HG03095 (cell line): ENCODE data around the gene GPR153.

ENCODE experiments used
- ATAC-seq: cut with Tn5 transposase; IDR thresholded peaks from one replicate; pipeline ENCODE4 v1.9.1; 2021; ENCODE audit warnings: moderate library complexity; ENCODE audit not compliant: unreplicated experiment

Gene GPR153

DNA sequence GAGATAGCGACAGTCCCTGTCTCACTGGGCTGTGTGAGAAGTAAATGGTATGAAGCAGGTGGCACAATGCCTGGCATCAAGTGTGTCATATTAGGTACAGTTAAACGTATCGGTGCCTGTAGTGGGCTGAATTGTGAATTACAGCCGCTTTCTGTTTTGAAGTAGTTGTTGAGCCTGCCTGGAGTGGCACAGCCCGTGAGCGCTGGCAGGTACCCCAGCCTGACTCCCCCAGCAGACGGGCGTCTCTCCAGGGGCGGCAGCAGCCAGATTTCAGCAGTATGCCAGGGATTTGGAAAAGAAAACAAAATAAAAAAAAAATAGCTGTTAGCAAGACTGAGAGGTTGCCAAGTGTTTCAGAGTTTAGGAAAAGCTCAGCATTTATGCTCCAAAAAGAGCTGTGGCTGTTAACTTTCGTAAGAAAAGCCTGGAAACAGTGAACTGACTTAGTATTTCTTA, 26.6 kb upstream of the GPR153 start:
- ATAC-seq: no peak

DNA sequence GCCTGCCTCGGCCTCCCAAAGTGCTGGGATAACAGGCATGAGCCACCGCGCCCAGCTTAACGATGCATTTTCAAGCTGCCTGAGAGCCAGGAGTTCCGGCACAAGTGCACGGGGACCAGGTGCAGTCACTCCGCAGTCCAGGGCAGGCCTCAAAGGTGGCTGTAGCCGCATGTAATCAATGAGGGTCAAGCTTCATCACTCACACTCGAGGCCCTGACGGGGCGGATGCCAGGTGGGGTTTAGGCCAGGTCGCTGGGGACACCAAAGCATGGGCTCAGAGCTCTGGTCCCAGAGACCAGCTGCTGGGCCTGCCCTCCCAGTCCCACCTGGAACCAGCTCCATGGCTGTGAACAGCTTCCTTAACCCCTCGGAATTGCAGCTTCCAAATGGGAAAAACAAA, 26.1 kb upstream of the GPR153 start:
- no peak for ATAC-seq

DNA sequence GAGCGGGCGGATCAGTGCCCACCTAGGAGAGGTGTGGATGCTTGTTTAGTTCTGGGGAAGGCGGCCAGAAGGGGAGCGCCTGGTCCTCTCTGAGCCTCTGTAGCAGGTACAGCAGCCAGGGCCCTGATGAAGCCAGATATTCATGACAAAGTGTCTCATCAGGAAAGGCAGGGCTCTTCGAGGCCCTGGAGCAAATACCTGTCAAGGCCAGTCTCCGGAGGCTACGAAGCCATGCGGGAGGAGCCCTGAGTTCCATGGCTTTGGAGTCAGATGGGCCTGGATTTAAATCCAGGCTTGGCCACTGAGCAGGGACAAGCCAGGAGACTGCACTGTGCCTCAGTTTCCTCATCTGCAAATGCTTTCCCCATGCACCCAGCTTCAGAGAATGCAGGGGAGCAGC, 25.4 kb upstream of the GPR153 start:
- no peak for ATAC-seq

DNA sequence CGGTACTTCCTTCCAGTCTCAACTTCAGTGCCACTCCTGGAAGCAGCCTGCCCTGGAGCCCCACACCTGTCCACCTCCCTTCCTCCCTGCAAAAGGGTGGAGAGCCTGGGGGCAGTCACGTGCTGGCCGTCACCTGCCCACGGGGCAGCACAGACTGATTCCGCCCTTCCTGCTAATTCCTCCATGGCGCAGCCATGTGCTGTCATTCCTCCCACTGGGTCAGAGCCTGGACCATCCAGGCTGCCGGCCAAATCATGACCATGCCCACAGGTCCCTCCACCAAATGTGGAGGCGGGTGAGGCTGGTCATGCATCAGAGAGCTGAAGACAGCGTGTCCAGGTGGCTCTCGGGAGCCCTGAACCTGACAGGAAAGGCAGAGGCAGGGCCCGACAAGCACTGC, 24.4 kb upstream of the GPR153 start:
- ATAC-seq: no peak

DNA sequence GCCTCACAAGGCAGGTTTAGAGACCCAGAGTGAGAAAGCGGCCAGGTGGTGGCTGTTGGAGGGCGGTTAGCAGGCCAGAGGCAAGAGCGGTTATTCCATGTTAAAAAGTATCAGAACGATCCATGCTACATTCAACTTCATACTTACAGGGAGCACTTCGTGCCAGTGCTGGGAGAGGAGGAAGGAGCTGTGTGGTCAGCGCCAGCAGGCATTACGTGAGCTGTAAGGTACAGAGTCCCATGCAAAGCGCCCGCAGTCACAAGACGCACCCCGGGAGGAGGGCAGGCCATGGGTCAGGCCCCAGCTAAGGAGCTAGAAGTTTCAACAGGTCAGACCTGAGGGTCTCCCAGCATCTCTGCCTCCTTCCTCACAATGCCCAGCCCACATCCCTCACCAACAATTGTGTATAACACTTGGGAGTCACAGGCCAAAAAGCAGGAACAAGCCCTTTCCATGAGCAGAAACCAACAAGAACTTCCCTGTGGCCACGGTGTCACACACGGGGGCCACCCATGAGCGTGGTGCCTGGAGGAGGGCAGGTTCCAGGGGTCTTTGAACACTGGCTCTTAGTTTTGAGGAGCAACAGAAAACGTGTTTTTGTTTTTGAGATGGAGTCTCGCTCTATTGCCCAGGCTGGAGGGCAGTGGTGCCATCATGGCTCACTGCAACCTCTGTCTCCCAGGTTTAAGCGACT, 21.8 kb upstream of the GPR153 start:
- no peak for ATAC-seq

DNA sequence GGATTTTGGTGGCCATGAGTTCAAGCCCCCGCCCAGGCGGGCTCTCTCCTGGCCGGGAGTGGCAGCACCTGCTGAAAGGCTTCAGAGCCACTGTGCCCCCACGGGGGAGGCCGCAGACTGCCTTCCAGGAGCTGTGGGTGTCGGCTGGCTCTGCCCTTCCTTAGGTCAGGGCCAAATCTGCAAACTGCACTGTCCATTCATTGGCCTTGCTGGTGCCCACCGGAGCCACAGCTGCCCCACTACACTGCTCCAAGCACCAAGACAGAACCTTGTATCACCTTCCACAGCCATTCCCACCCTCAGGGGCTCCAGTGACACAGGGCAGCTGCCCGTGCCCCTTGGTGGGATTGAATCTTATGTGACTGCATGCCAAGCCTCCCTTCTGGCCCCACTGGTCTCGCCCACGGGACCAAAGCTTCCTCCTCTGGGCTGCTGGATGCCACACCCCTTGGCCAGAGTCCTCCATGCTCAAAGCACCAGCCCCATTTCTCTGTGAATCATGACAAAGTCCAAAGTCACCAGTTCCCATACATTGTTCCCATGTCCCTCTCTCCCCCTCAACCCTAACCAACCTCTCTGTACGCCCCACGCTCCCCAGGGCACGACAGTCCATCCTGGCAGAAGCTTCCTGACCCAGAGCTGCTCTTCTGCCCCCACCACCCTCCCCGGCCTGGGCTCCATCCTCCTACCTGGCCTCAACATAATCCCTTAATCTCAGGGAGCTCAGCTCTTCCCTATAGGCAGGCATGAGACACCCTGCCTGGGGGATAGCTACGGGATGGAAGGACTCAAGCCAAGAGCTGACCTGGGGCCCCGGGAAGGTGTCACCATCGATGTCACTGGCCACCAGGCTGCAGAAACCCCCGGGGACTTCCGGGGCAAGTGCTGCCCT, 20.9 kb upstream of the GPR153 start:
- ATAC-seq: no peak

DNA sequence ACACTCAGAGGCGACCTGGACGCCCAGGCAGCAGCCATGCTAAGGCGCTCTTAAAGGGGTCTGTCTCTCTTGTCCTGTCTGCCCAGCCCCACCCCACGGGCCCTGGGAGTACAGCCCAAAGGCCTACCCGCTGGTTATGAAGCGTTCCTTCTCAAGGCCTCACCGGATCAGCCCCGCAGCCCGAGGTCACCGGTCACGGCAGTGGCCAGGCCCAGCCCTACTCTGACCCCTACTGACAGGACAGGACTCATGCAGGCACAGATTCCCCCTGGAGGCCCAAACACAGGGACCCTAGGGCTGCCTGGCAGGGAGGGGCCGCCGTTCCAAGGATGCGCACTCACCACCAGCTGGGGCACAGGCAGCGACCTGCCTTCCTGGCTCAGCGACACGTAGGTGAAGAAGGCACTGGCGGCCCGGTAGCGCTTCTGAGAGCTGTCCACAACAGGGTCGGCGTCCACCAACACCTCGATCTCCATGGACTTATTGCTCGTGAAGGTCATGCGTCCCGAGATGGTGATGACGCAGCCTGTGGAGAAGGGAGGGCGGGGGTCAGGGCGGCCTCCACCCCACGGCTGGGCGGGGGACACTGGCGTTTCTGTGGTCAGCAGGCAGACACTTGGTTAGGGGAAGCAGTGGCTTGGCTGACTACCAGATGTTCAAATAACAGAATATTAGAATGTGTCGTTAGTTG, 20.0 kb upstream of the GPR153 start:
- ATAC-seq: no peak

DNA sequence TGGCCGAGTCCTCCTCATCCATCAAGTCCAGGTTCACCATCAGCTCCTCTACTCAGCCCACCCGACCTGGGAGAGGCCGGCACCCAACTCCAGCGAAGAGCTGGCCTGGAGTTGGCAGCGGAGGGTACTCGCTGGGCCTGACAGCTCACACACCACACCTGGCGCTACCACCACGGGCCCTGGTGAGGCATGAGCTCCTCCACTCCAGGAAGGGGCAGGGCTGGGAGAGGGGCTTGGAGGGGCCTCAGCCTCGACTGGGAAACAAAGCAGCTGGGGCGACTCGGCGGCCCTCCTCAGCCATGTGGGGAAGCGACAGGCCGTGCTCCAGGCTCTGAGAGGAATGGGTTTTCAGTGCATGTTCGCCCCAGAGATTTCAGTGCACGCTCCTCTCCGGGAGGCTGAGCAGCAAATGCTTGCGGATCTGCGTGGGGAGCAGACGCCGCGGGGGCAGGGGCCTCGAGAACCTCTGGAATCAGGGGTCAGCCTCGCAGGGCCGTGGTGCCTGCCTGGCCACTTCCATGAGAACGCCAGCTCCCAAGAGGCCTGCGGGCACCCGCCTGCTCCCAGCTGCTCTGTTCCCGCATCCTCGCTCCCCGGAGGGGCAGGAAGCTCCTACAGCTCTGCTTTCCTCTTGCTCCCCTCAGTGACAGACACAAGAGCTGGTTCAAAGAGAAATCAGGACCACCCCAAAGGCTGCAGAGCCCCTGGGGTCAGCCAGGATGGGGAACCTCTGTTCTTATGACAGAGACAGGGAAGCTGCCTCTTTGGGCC, 18.9 kb upstream of the GPR153 start:
- no peak for ATAC-seq

DNA sequence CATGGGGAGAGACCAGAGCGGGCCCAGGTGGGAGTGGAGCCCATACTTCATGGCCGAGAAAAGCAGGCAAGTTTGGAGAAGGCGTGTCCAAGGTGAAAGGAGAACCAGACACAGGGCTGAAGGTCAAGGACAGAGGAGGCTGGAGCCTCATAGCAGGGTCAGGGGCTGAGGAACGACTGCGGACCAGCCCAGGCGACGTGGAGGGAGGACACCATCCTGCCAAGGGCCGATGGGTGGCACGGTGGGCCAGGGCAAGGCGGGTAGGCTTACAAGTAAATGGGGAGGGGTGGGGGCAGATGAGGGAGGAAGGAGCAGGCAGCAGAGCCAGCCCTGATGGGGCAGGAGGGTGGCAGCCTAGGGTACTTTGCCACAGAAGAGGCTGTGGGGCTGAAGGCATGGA, 18.2 kb upstream of the GPR153 start:
- ATAC-seq: no peak

DNA sequence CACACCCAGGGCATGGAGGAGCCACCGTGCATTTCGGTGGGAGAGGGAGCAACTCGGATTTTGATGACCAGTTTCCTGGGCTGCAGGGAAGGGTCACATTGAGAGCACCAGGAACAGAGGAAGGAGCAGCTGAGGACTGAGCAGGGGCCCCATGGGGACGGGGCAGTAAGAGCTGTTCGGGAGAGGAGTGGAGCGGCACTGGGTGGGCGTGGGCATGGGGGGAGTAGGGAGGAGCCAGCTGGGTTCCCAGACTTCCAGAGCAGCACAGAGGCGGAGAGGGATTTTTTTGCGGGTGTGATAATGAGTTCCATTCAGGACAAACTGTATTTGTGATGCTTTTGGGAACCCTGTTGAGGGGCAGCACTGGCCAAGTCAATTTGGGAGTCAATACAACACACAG, 17.4 kb upstream of the GPR153 start:
- ATAC-seq: no peak

DNA sequence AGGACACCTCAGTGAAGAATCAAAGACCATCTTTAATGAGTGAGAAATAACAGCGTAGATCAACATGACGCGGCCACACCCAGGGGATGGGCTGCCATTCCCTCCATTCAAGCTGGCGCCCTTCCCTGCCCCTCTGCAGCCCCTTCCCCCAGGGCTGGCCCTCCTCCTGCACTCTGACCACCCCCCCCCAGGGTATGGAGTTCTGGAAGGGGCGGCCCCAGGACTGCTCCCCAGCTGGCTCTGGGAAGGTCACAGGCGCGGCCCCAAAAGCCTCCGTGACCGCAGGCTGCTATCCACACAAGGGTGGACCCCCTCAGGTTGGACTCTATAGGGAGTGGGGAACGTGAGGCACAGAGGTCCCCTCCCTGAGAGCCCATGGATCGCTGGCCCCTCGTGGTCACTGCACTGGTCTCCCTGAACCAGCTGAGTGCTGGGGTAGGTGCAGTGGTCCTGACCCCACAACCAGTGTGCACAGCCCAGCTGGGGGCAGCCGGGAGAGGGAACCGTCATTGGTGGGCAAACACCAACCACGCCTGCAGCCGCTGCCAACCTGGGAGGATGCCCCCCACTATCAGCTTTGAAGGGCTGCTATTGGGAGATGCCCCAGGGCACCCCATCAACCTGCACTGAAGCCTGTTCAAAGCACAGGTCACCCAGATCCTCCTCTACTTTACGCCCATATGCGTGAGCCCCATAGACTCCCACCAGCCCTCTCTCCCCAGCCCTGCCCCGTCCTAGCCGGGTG, 16.1 kb upstream of the GPR153 start:
- no peak for ATAC-seq

DNA sequence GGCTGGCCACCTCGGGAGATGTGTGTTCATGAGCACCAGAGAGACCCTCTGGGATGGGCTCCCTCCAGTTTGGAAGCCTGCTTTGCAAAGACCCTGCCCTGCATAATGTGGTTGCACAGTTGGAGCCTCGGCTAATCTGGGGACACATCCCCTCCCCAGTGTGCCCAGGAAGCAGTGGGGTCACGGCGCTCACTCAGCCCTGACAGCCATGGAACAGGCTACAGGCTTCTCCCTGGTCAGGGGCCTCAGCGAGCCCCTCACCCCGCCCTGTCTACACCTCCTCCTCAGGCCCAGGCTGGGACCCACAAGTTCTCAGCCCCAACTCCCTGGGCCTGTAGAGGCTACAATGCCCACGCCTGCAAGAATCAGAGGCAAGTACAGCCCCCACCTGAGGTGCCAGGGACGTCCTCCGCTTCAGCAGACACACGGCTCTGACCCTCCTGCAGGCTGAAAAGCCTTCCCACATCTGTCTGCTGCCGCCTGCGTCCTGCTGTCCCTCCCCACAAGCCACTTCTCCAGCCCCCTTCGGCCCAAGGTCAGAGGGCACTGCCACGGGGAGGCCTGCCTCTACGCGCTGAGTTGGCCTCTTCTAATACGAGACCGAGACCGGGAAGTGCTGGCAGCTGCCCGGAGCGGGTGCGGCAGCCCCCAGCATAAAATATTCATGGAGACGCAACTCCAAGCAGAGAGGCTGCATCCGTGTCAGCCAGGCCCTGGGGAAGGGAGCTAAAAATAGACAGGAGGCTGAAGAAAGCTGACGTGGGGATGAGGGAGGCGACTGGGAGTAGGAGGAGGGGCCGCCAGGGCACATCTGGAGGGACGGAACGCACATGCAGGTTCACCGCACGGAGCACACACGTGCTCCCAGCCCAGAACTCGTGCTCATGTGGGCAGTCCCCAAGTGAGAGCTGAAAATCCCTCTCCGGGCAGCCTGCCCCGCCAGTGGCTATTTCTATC, 15.2 kb upstream of the GPR153 start:
- no peak for ATAC-seq

DNA sequence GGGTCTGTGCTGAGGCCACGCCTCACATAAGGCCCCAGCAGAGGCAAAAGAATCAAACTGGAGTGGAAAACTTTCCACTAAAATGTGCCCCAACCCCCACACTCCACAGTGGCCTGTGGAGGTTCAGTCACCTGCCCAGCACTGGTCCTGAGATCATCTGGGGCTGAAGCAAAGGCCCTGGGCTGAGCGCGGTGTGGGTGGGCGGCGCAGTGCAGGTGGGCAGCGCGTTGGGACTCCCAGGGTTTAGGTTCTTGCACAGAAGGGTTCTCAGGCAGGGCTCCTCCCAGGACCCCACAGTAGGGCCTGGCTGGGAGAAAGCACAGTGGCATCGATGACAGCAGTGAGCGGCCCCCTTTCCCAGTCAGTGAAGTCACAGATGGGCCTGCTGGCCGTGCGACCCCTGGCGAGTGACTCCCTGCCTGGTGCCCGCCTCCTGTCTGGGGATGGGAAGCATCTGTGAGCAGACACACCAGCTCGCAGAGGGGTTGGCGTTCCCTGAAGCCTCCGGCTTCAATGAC, 13.8 kb upstream of the GPR153 start:
- no peak for ATAC-seq

DNA sequence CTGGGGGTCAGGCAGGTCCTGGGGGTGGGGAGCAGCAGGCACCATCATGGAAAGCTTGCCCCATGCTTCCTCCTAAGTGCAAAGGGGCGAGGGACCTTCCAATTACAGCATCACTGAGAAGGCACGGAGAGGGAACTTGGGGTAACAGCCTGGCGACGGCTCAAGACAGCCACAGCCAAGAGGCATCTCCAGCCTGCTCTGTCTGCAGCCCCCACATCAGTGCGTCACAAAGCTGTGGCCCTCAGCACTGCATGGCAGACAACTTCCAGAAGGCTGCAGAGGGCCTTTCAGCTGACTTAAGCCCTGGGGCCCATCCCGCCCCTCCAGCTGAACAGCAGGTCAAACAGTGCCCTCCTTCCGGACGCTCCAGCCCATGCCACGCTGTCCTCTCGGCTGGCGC, 13.2 kb upstream of the GPR153 start:
- ATAC-seq: no peak

DNA sequence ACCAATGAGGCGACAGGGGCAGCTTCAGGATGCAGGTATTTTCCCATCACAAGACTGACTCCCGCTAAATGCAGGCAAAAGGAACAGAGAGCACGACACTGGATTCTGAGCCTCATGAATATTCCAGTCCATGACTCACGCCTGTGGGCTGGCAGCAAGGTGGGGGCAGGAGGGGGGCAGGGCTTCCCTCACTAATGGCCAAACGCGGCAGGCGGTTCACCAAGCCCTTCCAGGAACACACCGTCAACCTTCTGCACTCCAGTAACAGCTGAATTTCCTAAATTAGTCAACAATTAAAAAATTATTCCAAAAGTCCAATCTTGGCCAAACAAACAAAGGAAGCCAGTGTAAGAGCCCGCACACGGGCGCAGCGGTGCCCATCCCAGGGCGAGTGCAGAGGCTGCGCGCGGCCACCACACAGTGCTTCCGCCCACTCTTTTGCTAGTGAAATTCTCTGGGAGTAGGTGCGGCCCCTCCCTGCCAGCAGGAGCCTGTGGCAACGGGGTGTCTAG, 12.5 kb upstream of the GPR153 start:
- no peak for ATAC-seq

DNA sequence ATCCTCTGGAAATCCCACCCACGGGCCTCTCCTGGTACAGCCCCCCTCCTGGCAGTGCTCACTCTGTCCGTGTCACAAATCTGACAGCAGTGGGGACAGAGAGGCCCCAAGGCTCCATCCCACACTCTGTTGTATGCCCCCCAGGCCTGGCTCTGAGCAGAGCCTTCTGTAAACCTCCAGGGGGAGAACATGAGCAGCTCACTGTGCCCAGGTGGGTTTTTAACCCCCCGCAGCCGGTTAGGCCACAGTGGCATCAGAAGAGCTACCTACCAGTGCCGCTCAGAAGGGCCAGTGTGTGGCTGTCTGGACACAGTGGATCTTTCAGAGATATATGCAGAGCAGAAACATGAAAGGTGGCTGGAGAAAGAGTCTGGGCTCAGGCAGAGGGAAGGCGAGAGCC, 12.0 kb upstream of the GPR153 start:
- ATAC-seq: no peak

DNA sequence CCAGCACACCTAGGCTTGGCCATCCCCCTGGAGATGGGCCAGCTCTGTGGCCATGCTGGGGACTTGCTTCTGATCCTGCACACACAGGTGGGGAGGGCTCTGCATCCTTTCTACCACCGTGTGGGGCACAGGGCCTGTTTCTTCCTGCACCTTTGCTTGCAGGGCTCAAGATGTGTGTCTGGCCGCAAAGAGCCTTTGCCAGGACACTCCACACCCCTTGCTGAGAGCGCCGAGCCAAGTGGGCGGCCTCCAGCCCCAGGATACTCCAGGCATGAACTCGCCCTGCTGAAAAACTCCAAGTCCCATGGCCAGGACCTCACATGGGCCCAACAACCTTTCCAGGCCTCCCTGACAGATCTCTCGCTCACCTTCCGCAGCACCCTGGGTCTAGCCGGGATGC, 11.6 kb upstream of the GPR153 start:
- no peak for ATAC-seq

DNA sequence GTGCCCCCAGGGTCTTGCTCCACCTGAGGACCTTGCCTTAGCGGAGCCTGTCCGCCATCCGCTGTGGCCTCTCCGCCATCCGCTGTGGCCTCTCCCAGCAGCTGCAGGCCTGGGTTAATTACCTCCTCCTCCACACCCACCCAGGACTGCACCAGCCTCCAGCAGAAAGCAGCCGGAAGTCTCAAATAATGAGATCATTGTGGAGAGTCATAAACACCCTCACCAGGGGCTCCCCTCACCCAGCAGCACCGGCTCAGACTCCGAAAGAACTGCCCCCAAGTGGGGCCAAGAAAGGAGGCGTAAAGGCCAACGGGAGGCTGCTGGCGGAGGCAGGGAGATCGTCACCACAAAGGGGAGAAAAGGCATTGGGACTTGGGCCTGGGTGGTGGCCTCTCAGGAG, 10.7 kb upstream of the GPR153 start:
- no peak for ATAC-seq

DNA sequence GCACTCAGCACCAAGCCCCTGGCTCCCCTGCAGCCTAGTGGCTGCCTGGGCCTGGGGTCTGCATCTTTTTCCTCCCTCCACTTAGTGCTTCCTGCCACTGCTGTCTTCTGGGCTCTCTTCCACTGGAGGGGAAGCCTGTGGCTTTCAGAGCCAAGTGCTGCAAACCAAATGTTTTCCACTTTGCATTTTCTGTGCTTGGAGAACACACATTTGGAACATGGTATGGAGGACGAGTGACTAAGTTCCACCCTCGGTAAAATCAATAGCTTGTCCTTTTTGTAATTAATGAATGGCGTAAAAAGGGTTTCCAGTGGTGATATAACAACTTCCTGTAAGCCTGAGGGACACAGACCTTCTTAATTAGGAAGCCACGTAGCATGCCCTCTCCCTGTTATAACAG, 10.1 kb upstream of the GPR153 start:
- no peak for ATAC-seq
